Fibroblast of skin of left quadriceps (primary cell): ENCODE measurements around the gene LMTK2.

ENCODE experiments used
- DNase-seq, 2 experiments: peaks; one replicate each; pipeline ENCODE4 v3.0.0-alpha.2; 2013; ENCODE audit warnings: low read depth in 2 of 2

Gene LMTK2

DNA sequence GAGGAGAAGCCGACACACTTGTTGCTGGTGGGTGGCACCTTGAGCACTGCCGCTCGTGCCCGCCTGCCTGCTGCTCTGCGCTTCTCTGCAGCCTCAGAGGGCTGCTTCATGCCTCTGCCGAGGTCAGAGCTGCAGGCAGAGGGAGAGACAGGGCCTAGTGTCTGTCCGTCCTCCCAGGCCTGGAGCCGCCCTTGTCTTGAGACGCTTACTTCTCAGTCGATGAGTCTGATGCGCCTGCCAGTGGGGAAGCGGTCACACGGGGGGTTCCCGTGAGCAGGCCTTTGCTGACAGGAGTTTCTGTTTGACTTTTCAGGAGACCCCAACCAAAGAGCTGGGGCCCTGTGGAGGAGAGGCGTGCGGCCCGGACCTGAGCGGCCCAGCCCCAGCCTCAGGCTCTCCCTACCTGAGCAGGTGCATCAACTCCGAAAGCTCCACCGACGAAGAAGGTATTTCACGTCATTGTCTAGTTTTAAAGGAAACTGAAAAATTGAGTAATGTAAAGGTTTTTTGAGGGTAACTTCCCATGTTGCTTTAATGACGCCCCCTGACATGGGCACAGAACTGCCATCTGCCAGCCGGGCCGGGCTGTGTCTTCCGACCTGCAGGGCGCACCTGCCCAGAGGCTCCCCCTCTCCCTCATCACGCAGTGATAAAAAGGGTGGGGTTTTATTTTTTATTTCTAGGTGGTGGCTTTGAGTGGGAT, 96.8 kb downstream of the LMTK2 start:
- no peak for DNase-seq

DNA sequence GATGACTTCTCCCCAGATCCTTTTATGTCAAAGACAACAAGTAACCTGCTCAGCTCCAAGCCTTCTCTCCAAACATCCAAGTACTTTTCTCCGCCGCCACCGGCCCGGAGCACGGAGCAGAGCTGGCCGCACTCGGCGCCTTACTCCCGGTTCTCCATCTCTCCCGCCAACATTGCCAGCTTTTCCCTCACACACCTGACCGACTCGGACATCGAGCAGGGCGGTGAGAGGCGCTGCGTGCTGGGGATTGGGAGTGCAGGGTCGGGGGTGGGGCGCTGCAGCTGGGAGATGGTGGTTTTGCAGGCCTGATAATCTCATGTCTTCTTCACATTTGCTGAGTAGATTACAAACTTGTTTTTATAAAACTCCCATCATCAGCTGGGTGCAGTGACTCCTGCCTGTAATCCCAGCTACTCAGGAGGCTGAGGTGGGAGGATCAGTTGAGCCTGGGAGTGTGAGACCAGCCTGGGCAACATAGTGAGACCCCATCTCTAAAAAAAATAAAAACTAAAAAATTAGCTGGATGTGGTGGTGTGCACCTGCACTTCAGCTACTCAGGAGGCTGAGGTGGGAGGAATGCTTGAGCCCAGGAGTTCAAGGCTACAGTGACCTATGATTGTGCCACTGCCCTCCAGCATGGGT, 97.4 kb downstream of the LMTK2 start:
- no peak for DNase-seq

DNA sequence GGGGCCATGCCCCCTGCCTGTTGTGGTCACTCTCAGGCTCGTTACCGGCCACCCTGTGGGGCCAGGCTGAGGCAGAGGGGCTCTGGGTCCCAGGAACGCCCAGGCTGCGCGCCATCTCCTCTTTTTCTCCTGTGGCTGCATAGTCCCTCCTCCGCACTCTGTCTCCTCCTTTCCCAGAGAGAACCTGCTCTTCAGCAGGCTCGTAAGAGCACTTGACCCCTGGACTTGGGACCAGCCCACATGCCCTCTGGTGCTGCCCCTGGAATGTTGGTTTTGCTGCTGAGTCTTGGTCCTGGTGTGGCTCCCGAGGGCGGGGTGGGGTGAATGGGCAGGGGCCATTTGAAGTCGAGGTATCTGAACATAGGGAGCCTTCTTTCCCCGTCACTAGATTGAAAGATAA, 98.0 kb downstream of the LMTK2 start:
- no peak for DNase-seq

- DNase-seq, result no peak
Observed at GRCh38 chr7:98205162-98205845, 98.6 kb downstream of the LMTK2 start.

DNA sequence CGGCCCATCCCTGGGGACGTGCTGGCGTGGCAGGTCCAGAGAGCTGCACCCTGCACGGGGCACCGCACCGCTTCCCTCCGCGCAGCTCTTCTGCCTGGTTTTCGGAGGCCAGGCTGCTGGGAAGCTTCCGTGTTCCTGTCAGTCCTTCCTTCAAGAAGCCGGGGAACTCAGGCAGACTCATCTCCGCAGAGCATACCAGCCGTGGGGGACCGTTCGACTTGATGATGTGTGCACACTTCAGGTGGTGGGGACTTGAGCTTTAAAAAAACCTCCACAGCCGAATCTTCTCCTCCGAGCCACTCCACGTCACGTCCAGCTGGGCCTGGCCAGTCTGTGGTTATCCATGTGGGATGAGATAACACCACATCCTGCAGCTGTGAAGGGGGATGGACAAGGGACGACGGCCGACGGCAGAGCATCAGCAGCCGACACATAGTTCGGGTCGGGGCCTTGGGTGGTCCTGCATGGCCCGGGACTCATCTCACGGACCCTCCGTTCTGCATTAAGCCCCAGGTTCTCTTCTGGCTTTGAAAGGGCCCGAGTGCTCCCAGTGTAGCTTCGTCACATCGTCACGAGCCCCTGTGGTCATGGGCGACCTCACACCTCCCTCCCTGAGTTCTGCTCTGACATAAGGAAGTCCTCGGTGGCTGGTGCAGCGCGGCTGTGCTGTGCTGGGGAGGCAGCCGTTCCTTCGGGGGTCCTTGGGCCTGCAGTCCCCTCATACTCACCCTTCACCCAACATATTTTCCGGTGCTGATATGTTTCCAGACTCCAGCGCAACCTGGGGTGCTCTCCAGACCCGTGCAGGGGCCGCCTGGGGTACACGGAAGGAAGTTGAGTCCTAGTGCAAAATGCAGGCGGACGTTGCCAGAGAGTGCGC, 100.0 kb downstream of the LMTK2 start:
- DNase-seq, result no peak

DNA sequence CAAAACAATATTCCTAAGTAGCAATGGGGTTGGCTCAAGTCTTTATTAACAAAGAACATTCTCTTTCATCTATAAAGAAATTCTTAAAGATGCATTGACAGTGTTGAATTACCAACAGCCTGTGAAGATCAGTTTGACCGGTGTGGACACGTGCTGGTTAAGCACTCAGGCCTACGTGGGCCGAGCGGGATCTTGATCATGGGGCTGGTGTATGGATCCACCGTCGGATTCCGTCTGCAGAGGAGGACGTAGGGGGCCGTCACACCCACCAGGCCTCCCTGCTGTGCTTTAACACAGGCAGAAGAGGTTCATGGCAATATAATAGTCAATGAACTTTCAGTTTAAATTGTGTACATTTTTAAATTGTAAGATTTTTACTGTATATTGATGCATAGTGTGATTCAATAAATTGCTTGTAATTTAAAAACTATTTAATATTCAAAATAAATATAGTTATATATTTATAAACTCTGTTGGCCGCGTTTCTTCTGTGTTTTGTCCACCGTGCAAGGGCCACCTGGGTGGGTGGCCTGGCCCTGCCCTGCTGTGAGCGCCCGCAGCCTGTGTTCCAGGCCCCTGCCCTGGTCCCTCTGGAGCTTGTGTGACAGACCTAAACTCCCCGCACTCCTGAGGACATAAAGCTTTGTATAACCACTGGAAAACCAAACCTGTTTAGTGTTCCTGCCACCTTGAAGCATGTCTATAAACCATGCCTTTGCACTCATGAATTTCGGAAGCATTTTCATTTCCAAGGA, 102.7 kb downstream of the LMTK2 start:
- DNase-seq, result no peak

GRCh38 chr7:98210513-98211220, 104.0 kb downstream of the LMTK2 start:
- DNase-seq, result no peak

- DNase-seq, result no peak
Observed at GRCh38 chr7:98211221-98211675, 104.6 kb downstream of the LMTK2 start, which contains the start of gene BHLHA15. Gene BHLHA15 (plus strand): TSS chr7:98211439. CDS start chr7:98212310, 871 bp downstream.

- DNase-seq, result no peak
Observed at GRCh38 chr7:98211676-98212531, 105.2 kb downstream of the LMTK2 start.

DNA sequence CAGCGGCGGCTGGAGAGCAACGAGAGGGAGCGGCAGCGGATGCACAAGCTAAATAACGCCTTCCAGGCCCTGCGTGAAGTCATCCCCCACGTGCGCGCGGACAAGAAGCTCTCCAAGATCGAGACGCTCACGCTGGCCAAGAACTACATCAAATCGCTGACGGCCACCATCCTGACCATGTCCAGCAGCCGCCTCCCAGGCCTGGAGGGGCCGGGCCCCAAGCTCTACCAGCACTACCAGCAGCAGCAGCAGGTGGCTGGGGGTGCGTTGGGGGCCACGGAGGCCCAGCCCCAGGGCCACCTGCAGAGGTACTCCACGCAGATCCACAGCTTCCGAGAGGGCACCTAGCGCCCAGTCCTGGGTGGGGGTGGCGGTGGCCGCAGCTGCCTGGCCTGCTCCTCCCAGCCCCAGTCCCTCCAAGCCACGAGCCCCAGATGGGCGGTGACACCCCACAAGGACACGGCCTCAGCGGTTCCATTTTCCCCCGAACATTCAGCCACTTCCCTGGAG, 105.9 kb downstream of the LMTK2 start:
- DNase-seq, result no peak

DNA sequence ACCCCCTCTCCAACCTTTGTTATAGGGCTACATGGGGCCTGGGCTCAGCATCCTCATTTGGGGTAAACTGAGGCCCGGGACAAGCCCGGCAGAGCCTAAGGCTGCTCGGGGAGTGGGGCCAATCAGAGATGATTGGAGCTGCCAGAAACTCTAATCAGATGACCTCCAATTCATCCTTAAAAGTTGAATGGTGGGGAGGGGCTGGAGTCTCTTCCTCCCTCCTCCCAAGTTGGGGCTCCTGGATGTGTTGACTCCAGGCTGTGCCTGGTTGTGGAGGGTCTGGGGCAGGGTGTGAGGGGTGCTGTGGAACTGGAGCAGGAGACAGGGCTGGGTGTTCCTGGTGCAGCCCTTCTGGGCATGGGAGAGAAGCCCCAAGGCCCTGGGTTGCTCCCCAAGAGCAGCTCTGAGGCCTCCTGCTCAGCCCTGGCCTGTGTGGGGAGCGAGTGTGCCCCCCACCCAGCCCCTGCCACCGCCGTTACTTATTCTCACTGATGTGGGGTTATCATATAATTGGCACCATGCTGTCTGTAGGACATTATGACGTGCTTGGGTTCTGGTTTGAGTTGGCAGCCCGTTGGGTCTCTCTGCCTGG, 106.7 kb downstream of the LMTK2 start:
- no peak for DNase-seq

DNA sequence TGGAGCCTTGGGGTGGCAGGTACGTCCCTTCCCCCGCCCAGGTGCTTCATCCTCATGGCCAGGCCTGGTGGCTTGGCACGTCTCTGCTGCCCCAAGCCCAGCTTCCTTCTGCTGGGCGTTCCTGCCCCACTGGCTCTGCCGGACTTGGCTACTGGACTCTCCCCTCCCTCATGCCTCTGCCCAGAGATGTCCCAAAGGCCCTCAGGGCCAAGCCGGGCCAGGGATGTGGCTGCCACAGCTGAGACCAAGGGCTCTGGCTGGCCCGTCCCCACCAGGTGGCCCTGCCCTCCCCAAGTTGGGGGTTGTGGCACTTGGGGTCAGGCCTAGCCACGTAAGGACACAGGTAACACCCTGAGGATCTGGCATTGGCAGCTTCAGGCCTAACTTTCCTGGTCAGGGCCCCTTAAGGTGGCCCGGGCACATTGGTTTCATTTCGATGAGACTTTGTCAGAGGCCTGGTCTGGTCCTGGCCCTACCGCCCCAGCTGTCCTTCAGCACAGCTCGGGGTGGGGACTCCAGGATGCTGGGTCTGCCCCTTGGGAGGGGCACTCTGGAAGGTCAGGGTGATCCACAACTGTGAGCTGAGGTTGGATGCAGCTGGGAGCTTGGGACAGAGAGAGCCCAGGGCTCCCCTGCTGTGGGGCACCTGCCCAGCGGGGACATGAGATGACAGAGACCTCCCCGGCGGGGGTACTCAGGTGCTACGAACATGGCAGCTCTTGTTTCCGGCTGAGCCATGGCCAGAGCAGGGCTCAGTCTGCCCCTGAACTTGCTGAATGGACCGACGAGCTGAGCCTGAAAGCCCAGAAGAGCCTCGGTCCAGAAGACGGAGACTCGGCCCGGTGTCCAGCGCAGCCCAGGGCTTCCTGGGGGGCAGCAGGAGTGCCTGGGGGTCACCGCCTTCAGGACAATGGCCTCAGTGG, 107.5 kb downstream of the LMTK2 start:
- no peak for DNase-seq

- DNase-seq, result no peak
Observed at GRCh38 chr7:98214811-98215321, 108.2 kb downstream of the LMTK2 start.

DNA sequence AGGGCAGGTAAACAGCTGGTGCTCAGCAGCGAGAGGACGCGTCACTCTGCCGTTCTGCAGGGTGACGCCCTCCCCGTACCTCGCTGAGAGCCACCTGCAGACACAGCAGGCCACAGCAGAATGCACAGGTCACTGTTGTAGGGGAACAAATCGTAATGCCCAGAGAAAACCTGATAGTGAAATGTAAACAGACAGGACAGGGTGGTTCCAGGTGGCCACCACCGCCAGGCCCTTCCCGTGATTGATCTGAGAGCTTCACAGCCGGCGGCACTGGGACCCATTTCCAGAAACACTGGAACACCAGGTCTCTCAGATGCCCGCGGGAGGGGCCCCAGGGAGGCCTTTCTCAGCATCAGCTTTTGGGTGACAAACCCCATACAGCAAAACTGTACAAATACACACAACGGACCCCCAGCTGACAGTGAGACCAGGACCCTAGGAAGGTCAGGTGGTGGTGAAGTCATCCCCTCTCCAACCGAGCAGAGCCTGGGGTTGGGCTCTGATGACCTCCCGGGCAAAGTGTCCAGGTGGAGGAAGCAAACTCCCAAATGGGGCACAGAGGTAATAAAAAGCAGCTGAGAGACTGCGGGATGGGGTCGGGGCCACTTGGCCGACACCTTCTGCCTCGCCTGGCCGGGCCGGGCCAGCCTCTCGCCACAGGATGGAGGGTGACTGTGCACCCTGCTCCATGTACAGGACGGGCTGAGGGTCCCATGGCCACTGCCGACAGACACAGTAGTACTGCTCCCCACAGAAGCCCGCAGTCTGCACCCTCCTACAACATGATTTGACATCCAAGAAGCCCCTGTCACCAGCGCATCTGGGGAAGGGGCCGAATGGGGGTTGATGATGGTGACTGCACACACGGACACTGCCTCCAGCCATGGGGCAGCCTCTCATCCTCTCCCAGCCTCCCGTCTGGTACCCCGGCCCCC, 109.2 kb downstream of the LMTK2 start:
- DNase-seq, result no peak

DNA sequence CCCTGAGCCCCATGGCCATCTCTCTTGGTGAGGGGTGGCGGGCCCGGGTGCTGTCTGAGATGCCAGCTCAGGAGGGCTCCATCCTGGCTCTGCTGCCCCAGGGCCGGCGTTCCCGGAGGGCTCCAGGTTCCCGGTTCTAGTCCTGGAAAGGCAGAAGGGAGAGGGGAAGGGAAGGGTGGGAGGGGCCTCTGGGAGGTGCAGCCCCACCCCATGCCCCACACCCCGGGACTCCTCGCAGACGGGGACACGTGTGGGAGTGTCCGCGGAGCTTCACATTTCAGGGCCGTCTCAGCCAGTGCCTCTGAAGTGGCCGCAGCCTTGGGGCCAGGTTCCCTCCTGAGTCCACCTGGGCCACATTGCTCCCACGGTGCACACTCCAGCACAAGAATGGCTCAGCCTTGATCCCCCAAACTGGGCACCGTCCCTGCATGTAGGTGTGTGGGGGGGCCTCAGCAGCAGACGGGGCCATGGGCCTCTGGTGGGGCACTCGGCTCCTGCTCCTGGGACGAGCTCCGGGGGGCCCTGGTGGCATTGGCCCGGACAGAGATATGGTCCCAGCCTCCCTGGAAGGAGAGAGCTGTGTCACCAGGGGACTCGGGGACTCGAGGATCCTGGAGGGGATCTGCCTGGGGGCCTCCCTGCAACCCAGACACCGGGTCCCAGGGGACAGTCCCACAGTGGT, 110.4 kb downstream of the LMTK2 start:
- DNase-seq, result no peak
